A673 (cell line): ENCODE measurements around the gene MICB. TPM values are rescaled to one million over a fixed set of nuclear protein-coding genes. Genes with fewer than 3 reads are reported as not detected.

Experiments
- BruUV-seq: library from RNA; stranded (reverse); fragments of 400-500 nt; replicated peaks from 2 replicates; lab custom pipeline; 2021; lab: Mats Ljungman, UMichigan
- CTCF ChIA-PET: fragments of 300-600 bp; sonication (Branson Sonifier 250); formaldehyde crosslinking; loops from one replicate; lab custom pipeline; 2022; ENCODE audit warnings: antibody characterized with exemption; lab: Charles Lee
- POLR2A ChIA-PET: fragments of 300-600 bp; sonication (Branson Sonifier 250); formaldehyde crosslinking; loops from one replicate; lab custom pipeline; 2022; ENCODE audit warnings: antibody characterized with exemption; ENCODE audit not compliant: low non-redundant PET; lab: Charles Lee
- DNase-seq: peaks from one replicate; pipeline ENCODE4 v3.0.0-alpha.2; 2015; ENCODE audit warnings: low spot score
- H3K27ac ChIP-seq: fragments of 200-600 bp; sonication (generic); 2 replicates; pipeline ENCODE4 v1.5.1; 2016; ENCODE audit warnings: mixed run types, low read depth, mild to moderate bottlenecking, mixed read lengths, antibody characterized with exemption, low read length; ENCODE audit not compliant: poor library complexity, severe bottlenecking
- H3K27me3 ChIP-seq: fragments of 200-600 bp; sonication (generic); replicated peaks from 2 replicates; pipeline ENCODE4 v1.6.1; 2017; ENCODE audit warnings: mixed run types, low read depth, mild to moderate bottlenecking, mixed read lengths, antibody characterized with exemption, low read length; ENCODE audit not compliant: insufficient read depth, poor library complexity
- H3K36me3 ChIP-seq: fragments of 200-600 bp; sonication (generic); 2 replicates; pipeline ENCODE4 v1.6.1; 2016; ENCODE audit warnings: mixed run types, mild to moderate bottlenecking, mixed read lengths, antibody characterized with exemption, low read length; ENCODE audit not compliant: insufficient read depth, poor library complexity, severe bottlenecking
- H3K4me1 ChIP-seq: fragments of 200-600 bp; sonication (generic); 2 replicates; pipeline ENCODE4 v1.6.1; 2017; ENCODE audit warnings: mixed run types, mild to moderate bottlenecking, mixed read lengths, antibody characterized with exemption, low read length; ENCODE audit not compliant: insufficient read depth, poor library complexity, severe bottlenecking
- H3K4me3 ChIP-seq: fragments of 200-600 bp; sonication (generic); 2 replicates; pipeline ENCODE4 v1.5.1; 2016; ENCODE audit warnings: low read depth, mixed run types, mild to moderate bottlenecking, mixed read lengths, low read length; ENCODE audit not compliant: poor library complexity, severe bottlenecking
- H3K9me3 ChIP-seq: fragments of 200-600 bp; sonication (generic); 2 replicates; pipeline ENCODE4 v1.6.1; 2016; ENCODE audit warnings: mixed run types, low read depth, mild to moderate bottlenecking, mixed read lengths, antibody characterized with exemption, low read length; ENCODE audit not compliant: poor library complexity, severe bottlenecking
- EZH2 ChIP-seq: fragments of 200-600 bp; sonication (generic); IDR thresholded peaks from 2 replicates; pipeline ENCODE4 v1.6.1; 2017; ENCODE audit warnings: borderline replicate concordance, low read depth, mild to moderate bottlenecking, mixed read lengths, antibody characterized with exemption, low read length; ENCODE audit not compliant: poor library complexity, severe bottlenecking
- intact Hi-C: fragments of 100-400 bp; cut with micrococcal nuclease; formaldehyde crosslinking; loops from one replicate; pipeline ENCODE4 v1.10.0; 2022; ENCODE audit not compliant: unreplicated experiment
- total RNA-seq: library from RNA; stranded (reverse); gene quantifications from 2 replicates; pipeline ENCODE4 v1.2.3, GENCODE V29; 2021
- TF ChIP-seq, protein P1 (sequence below): fragments of 300-800, 200-600 bp; sonication (generic); conservative IDR thresholded peaks from 2 replicates; pipeline ENCODE4 v1.5.1; 2017; ENCODE audit warnings: low read depth, mild to moderate bottlenecking, antibody characterized with exemption, low read length, moderate library complexity, mixed read lengths

MICB gene
- total RNA-seq, 1 experiment from 2014 or later, result 12.7 TPM

DNA sequence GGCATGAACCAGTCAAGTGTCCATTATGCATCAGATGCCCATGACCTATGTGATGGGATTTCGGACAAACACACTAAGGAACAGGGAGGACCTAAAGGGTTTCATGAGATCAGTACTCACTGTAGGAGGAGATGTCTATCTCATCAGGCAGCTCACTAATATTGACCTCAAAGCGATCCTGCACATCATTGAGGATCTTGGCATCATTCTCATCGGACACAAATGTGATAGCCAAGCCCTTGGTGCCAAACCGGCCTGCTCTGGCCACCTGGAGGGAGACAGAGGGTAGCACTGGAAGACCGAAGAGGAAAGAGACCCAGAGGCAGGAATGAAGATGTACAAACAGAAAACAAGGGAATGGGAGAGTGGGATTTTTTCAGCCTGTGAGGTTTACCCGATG, 32.7 kb downstream of the MICB start:
- no peak for TF ChIP-seq EZH2
- TF ChIP-seq, protein P1, sequence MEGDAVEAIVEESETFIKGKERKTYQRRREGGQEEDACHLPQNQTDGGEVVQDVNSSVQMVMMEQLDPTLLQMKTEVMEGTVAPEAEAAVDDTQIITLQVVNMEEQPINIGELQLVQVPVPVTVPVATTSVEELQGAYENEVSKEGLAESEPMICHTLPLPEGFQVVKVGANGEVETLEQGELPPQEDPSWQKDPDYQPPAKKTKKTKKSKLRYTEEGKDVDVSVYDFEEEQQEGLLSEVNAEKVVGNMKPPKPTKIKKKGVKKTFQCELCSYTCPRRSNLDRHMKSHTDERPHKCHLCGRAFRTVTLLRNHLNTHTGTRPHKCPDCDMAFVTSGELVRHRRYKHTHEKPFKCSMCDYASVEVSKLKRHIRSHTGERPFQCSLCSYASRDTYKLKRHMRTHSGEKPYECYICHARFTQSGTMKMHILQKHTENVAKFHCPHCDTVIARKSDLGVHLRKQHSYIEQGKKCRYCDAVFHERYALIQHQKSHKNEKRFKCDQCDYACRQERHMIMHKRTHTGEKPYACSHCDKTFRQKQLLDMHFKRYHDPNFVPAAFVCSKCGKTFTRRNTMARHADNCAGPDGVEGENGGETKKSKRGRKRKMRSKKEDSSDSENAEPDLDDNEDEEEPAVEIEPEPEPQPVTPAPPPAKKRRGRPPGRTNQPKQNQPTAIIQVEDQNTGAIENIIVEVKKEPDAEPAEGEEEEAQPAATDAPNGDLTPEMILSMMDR, result no peak
- no peak for DNase-seq
- H3K9me3 ChIP-seq, result no peaks in the 10 kb centered on the region
- no peaks in the 10 kb centered on the region for H3K27me3 ChIP-seq
- intact Hi-C loops, result no loop called here
- H3K4me1 ChIP-seq, result no peaks in the 10 kb centered on the region
- BruUV-seq, result no TSS peak
- ChIA-PET POLR2A (no interaction called here), CTCF (no interaction called here)
- no peak overlapping the region for H3K27ac ChIP-seq
- H3K4me3 ChIP-seq, result no peak overlapping the region
- peaks cover 59% of the 10 kb centered on the region for H3K36me3 ChIP-seq

DNA sequence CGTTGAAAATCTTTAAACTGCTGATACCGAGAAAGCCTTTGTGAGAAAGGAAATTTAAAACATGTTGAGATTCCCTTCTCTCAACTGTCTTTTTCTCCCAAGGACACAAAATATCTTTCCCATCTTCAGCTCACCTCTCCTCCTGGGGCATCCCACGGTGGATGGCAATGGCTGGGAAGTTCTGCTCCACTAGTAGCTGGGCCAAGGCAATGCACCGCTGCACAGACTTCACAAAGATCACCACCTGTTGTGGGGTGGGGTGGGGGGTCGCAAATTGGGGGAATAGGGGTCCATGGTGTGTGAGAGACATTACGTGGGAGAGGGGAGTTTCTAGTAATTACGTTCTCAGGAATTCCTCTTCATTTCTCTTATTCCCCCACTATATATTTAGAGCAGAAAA, 33.2 kb downstream of the MICB start:
- Histone ChIP-seq H3K27me3 (no peaks in the 10 kb centered on the region), H3K9me3 (no peaks in the 10 kb centered on the region), H3K27ac (no peak overlapping the region), H3K36me3 (peaks cover 64% of the 10 kb centered on the region), H3K4me3 (no peak overlapping the region), H3K4me1 (no peaks in the 10 kb centered on the region)
- BruUV-seq, result no TSS peak
- ChIA-PET POLR2A (interaction anchor here (0.6 to 0.7 kb wide), 2 partner anchors 36 to 53 kb away, joined by 4 to 14 read pairs; no protein-coding TSS in a partner anchor), CTCF (no interaction called here)
- no peak for DNase-seq
- intact Hi-C loops, result no loop called here
- TF ChIP-seq, protein P1, result no peak
- no peak for TF ChIP-seq EZH2

DNA sequence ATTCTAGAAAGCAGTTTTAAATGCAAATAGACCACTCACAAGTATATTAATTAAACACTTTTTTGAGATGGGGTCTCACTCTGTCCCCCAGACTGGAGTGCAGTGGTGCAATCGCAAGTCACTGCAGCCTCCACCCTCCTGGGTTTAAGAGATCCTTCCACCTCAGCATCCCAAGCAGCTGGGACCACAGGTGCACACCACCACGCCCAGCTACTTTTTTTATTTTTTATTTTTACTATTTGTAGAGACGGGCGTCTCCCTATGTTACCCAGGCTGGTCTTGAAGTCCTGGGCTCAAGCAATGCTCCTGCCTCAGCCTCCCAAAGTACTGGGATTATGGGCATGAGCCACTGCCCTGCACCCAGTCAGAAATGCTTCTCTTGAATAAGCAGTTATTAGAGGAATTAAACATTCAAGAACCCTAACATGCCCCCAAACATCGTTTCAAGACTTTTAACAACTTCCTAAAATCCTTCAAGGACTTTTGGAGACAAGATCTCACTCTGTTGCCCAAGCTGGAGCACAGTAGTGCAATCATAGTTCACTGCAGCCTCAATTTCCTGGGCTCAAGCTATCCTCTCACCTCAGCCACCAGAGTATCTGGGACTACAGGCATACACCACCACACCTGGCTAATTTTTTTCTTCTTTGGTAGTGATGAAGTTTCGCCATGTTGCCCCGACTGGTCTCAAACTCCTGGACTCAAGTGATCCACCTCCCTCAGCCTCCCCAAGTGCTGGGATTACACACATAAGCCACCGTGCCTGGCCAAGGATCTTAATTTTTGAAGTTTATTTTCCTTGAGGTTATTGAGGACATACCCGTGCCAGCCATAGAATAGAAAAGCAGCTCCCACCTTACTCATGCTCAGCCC, 34.1 kb downstream of the MICB start:
- DNase-seq, result no peak
- POLR2A ChIA-PET, result interaction anchor here (0.6 to 0.7 kb wide), 3 partner anchors 35 to 453 kb away, joined by 3 to 14 read pairs (median 4); no protein-coding TSS in a partner anchor
- CTCF ChIA-PET, result no interaction called here
- no peaks in the 10 kb centered on the region for H3K4me1 ChIP-seq
- H3K4me3 ChIP-seq, result no peak overlapping the region
- intact Hi-C loops, result no loop called here
- no peak for TF ChIP-seq EZH2
- TF ChIP-seq, protein P1, result no peak
- no peak overlapping the region for H3K27ac ChIP-seq
- peaks cover 72% of the 10 kb centered on the region for H3K36me3 ChIP-seq
- H3K9me3 ChIP-seq, result no peaks in the 10 kb centered on the region
- no TSS peak for BruUV-seq
- H3K27me3 ChIP-seq, result no peaks in the 10 kb centered on the region
